ENCODE measurements around the gene FARP2. TPM values are rescaled to one million over a fixed set of nuclear protein-coding genes. Genes with fewer than 3 reads are reported as not detected.

Gene FARP2
- total and polyA plus RNA-seq, 2 of the 13 experiments (the other 11 are each of a cell fraction or from before 2014, with no cell fraction given), result 28.0 to 45.4 TPM

- TF ChIP-seq ATF7-NPFF (CRISPR knock-in tag; IDR thresholded peaks at IDR 0.05; ENCODE audit: low read depth), result peak; percentile 99
- peak; percentile 70 for TF ChIP-seq SMAD3 (CRISPR knock-in tag; IDR thresholded peaks at IDR 0.05)
- no peak for TF ChIP-seq SSRP1 (CRISPR knock-in tag; IDR thresholded peaks at IDR 0.05)
- peak; percentile 97 for TF ChIP-seq TARDBP (CRISPR knock-in tag; IDR thresholded peaks at IDR 0.05)
- peak; percentile 82 for TF ChIP-seq ZBTB20 (CRISPR knock-in tag; IDR thresholded peaks at IDR 0.05; ENCODE audit: borderline replicate concordance, low read depth)
- peak; percentile 100 for TF ChIP-seq ARHGAP35 (CRISPR knock-in tag; IDR thresholded peaks at IDR 0.05; ENCODE audit: borderline replicate concordance)
- peak; percentile 81; the same call in 1 of the 2 replicates for TF ChIP-seq RERE (CRISPR knock-in tag; IDR thresholded peaks at IDR 0.05; ENCODE audit: low read depth)
- peak; percentile 84 for TF ChIP-seq ZFP1 (CRISPR knock-in tag; IDR thresholded peaks at IDR 0.05)
- TF ChIP-seq ISL2 (CRISPR knock-in tag; IDR thresholded peaks at IDR 0.05), result peak; percentile 78
- peak; percentile 99 for TF ChIP-seq PRMT3 (CRISPR knock-in tag; IDR thresholded peaks at IDR 0.05; ENCODE audit: borderline replicate concordance, low read depth)
- peak; percentile 89 for TF ChIP-seq FOXO1 (CRISPR knock-in tag; IDR thresholded peaks at IDR 0.05)
- TF ChIP-seq ADNP (CRISPR knock-in tag; IDR thresholded peaks at IDR 0.05), result no peak
- peak; percentile 88 for TF ChIP-seq ZNF335 (CRISPR knock-in tag; IDR thresholded peaks at IDR 0.05)
- TF ChIP-seq MXI1 (IDR thresholded peaks at IDR 0.05; ENCODE audit: borderline replicate concordance, low read depth, low read length), result peak; percentile 95; the same call in 2 of the 3 replicates
- TF ChIP-seq ZNF207 (IDR thresholded peaks at IDR 0.05; ENCODE audit: borderline replicate concordance), result no peak
- TF ChIP-seq ZSCAN25 (CRISPR knock-in tag; IDR thresholded peaks at IDR 0.05), result peak; percentile 89; the same call in 1 of the 2 replicates
- peak; percentile 50; the same call in 1 of the 2 replicates for TF ChIP-seq PHF21A (CRISPR knock-in tag; IDR thresholded peaks at IDR 0.05)
- peak; percentile 75; the same call in 1 of the 2 replicates for TF ChIP-seq ZNF674 (CRISPR knock-in tag; IDR thresholded peaks at IDR 0.05; ENCODE audit: low read depth)
- TF ChIP-seq FLYWCH1 (CRISPR knock-in tag; IDR thresholded peaks at IDR 0.05), result peak; percentile 94
- TF ChIP-seq ZNF260 (CRISPR knock-in tag; IDR thresholded peaks at IDR 0.05; ENCODE audit: borderline replicate concordance, low read depth), result peak; percentile 81; the same call in 1 of the 2 replicates
- TF ChIP-seq NFYB (CRISPR knock-in tag; IDR thresholded peaks at IDR 0.05), result peak; percentile 50
- peak; percentile 64; the same call in 1 of the 2 replicates for TF ChIP-seq KDM4B (CRISPR knock-in tag; IDR thresholded peaks at IDR 0.05)
Observed at GRCh38 chr2:241508240-241509154, 152.4 kb downstream of the FARP2 start, which contains the start of gene STK25 (continued).

All from HepG2 (cell line).